Activated CD4-positive, alpha-beta T cell treated with anti-CD3 and anti-CD28 coated beads for 36 hours (primary cell): ENCODE data around the gene FHAD1. TPM values are rescaled to one million over a fixed set of nuclear protein-coding genes. Genes with fewer than 3 reads are reported as not detected.
A peak's percentile ranks its signal among the peaks of the same experiment; 100 is the strongest.
"Not testable (repeated sequence)": the region's sequence is repeated elsewhere in the genome, so short reads cannot be mapped to it uniquely, and the experiment has no call there.

Experiments used
- ATAC-seq: fragments of 200-7000 bp; cut with Tn5 transposase; one replicate; pipeline ENCODE4 v1.10.0; 2021; ENCODE audit warnings: mild to moderate bottlenecking, moderate library complexity
- CTCF ChIA-PET: fragments of 350-600 bp; sonication (Branson Sonifier 250); formaldehyde crosslinking; loops from one replicate; lab custom pipeline; 2021; ENCODE audit warnings: antibody characterized with exemption; lab: Charles Lee
- POLR2A ChIA-PET: fragments of 350-600 bp; sonication (Branson Sonifier 250); formaldehyde crosslinking; loops from one replicate; lab custom pipeline; 2021; ENCODE audit warnings: antibody characterized with exemption, inconsistent platforms; lab: Charles Lee
- DNase-seq: peaks from one replicate; pipeline ENCODE4 v3.0.0-alpha.2; 2020
- H3K27ac Mint-ChIP-seq: one replicate; pipeline ENCODE4 v1.8.0; 2021; ENCODE audit warnings: mixed read lengths
- H3K27me3 Mint-ChIP-seq: one replicate; pipeline ENCODE4 v1.8.0; 2021; ENCODE audit warnings: mixed read lengths
- H3K36me3 Mint-ChIP-seq: one replicate; pipeline ENCODE4 v1.8.0; 2021; ENCODE audit warnings: low read depth, mixed read lengths
- H3K4me1 Mint-ChIP-seq: one replicate; pipeline ENCODE4 v1.8.0; 2021; ENCODE audit warnings: mixed read lengths
- H3K4me3 Mint-ChIP-seq: one replicate; pipeline ENCODE4 v1.8.0; 2021; ENCODE audit warnings: mild to moderate bottlenecking, moderate library complexity, mixed read lengths
- H3K9me3 Mint-ChIP-seq: one replicate; pipeline ENCODE4 v1.8.0; 2021; ENCODE audit warnings: low read depth, mixed read lengths
- intact Hi-C, 2 experiments: fragments of 100-400 bp; cut with DNase I in 1 of 2; cut with micrococcal nuclease in 1 of 2; formaldehyde crosslinking; loops; one replicate each; pipeline versions ENCODE4 v1.14.2 to v1.15.1; 2022 to 2024; cut with DNase I, micrococcal nuclease
- total RNA-seq, 2 experiments: library from RNA; stranded (reverse); gene quantifications; one replicate each; pipeline ENCODE4 v1.2.3, GENCODE V29; 2021

Gene FHAD1
- total RNA-seq, 2 experiments from 2014 or later, result 0.21 to 0.53 TPM

DNA sequence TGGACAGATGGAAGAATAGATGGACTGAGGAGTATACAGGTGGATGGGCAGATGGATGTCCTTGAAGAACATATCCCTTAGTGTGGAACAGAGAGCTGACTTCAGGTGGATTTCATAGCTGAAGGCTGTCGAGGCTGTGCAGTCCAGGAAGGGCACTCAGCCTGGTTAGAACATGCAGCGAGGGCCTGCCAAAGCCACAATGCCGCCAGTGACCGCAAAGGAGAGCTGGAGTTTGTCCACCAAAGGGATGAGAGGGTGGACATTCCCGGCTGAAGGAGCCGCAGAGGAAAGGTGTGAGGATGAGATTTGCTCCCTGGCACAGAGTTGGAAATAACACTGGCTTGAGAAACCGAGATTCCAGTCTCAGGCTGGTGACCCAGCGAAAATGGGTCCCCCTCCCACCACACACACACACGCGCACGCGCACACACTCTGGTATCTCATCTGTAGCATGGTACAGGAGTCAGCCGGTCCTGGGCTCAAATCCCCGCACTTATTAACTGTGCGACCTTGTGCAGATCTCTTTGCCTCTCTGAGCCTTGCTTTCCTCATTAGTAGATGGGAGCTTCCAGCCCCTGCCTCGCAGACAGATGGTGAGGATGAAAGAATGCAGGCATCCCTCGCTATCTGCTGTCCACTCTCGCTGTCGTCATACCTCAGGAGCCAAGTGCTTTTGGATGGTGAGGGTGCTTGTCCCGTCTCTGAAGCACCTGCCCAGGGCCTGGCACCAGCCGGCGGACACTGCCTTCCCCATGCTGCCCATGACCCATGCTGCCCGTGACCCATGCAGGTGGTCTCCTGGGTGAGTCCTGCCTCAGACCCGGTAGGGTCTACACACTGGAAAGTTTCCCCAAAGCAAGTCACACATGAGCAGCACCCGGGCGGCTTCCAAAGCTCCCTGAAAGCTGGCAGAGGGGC lies 135.8 kb downstream of the FHAD1 start:
- no peak for ATAC-seq
- Mint-ChIP-seq H3K4me3 (no peak overlapping the region), H3K4me1 (peaks cover 9% of the 10 kb centered on the region), H3K36me3 (no peaks in the 10 kb centered on the region), H3K27me3 (peaks cover 26% of the 10 kb centered on the region), H3K9me3 (no peaks in the 10 kb centered on the region), H3K27ac (no peak overlapping the region)
- no peak for DNase-seq
- POLR2A ChIA-PET, result no interaction called here
- CTCF ChIA-PET, result interaction anchor here (1.3 kb wide), 1 partner anchor 16 kb away, joined by 3 read pairs; no protein-coding TSS in a partner anchor
- intact Hi-C loops, result no loop called here

- Mint-ChIP-seq H3K27me3 (peaks cover 24% of the 10 kb centered on the region), H3K9me3 (no peaks in the 10 kb centered on the region), H3K4me1 (peaks cover 9% of the 10 kb centered on the region), H3K27ac (no peak overlapping the region), H3K36me3 (no peaks in the 10 kb centered on the region), H3K4me3 (no peak overlapping the region)
- ChIA-PET POLR2A (no interaction called here), CTCF (no interaction called here)
- no peak for DNase-seq
- no peak for ATAC-seq
- intact Hi-C loops, result no loop called here
These were observed 136.8 kb downstream of the FHAD1 start for GRCh38 chr1:15383810-15384209.

DNA sequence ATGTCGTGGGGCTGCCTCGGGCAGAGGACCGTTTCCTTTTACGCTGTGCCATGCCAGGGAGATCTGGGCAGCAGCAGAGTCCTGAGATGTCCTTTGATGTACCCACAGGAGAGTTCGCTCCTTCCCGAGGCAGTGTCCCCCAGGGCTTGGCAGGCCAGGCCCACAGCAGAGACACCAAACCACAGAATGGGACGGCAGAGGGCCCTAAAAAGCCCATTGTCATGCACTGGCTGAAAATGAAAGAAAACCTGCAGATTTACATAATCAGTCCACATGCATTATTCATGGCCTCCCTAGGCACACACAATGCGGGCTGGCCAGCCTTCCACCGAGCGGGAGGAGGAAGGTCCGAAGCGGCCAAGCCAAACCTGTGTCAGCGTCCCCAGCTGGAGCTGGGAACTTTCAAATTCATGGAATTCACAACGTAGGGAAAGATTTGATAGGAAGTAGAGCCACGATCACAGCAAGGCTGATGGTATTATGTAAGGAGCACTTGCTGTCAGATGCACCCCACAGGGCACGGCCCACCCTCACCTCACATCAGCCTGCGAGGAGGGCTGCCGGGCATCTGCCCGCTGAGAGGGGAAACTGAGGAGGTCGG lies 137.4 kb downstream of the FHAD1 start:
- peaks cover 9% of the 10 kb centered on the region for H3K4me1 Mint-ChIP-seq
- no peaks in the 10 kb centered on the region for H3K36me3 Mint-ChIP-seq
- ATAC-seq, result no peak
- H3K27ac Mint-ChIP-seq, result no peak overlapping the region
- H3K27me3 Mint-ChIP-seq, result peaks cover 24% of the 10 kb centered on the region
- intact Hi-C loops, result no loop called here
- ChIA-PET CTCF (no interaction called here), POLR2A (no interaction called here)
- DNase-seq, result no peak
- no peaks in the 10 kb centered on the region for H3K9me3 Mint-ChIP-seq
- H3K4me3 Mint-ChIP-seq, result no peak overlapping the region

DNA sequence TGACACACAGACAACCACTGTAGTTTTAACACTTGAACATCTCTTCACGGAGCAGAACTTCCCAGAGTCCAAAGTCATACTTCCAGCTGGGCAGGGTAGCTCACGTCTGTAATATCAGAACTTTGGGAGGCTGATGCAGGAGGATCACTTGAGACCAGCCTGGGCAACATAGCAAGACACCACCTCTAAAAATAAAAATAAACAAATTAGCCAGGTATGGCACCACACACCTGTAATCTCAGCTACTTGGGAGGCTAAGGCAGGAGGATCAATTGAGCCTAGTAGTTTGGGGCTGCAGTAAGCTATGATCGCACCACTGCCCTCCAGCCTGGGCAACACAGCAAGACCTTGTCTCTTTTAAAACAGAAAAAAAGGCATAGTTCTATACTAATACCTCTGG lies 138.4 kb downstream of the FHAD1 start:
- ATAC-seq, result no peak
- H3K27ac Mint-ChIP-seq, result no peak overlapping the region
- no peak for DNase-seq
- H3K9me3 Mint-ChIP-seq, result no peaks in the 10 kb centered on the region
- H3K27me3 Mint-ChIP-seq, result peaks cover 24% of the 10 kb centered on the region
- intact Hi-C loops, result no loop called here
- no peaks in the 10 kb centered on the region for H3K36me3 Mint-ChIP-seq
- CTCF ChIA-PET, result interaction anchor here (0.6 kb wide), 1 partner anchor 507 kb away, joined by 3 read pairs; no protein-coding TSS in a partner anchor
- H3K4me3 Mint-ChIP-seq, result no peak overlapping the region
- peaks cover 9% of the 10 kb centered on the region for H3K4me1 Mint-ChIP-seq
- POLR2A ChIA-PET, result interaction anchor here (0.7 kb wide), 1 partner anchor 1652 kb away, joined by 5 read pairs; no protein-coding TSS in a partner anchor

- H3K27ac Mint-ChIP-seq, result no peak overlapping the region
- DNase-seq (peak; percentile 21), ATAC-seq (no peak)
- ChIA-PET CTCF (interaction anchor here (1.4 kb wide), 1 partner anchor 63 kb away, joined by 7 read pairs; no protein-coding TSS in a partner anchor), POLR2A (no interaction called here)
- no peak overlapping the region for H3K4me3 Mint-ChIP-seq
- intact Hi-C loops, result no loop called here
- no peaks in the 10 kb centered on the region for H3K36me3 Mint-ChIP-seq
- no peaks in the 10 kb centered on the region for H3K9me3 Mint-ChIP-seq
- peaks cover 24% of the 10 kb centered on the region for H3K27me3 Mint-ChIP-seq
- H3K4me1 Mint-ChIP-seq, result peaks cover 9% of the 10 kb centered on the region
These were observed 139.2 kb downstream of the FHAD1 start for GRCh38 chr1:15386164-15386749.

GRCh38 chr1:15388201-15388880 lies 141.3 kb downstream of the FHAD1 start:
- no peak overlapping the region for H3K27ac Mint-ChIP-seq
- no peak for ATAC-seq
- H3K27me3 Mint-ChIP-seq, result peaks cover 22% of the 10 kb centered on the region
- ChIA-PET CTCF (no interaction called here), POLR2A (no interaction called here)
- no peaks in the 10 kb centered on the region for H3K36me3 Mint-ChIP-seq
- H3K9me3 Mint-ChIP-seq, result no peaks in the 10 kb centered on the region
- DNase-seq, result no peak
- H3K4me3 Mint-ChIP-seq, result no peak overlapping the region
- intact Hi-C loops, result no loop called here
- peaks cover 9% of the 10 kb centered on the region for H3K4me1 Mint-ChIP-seq

DNA sequence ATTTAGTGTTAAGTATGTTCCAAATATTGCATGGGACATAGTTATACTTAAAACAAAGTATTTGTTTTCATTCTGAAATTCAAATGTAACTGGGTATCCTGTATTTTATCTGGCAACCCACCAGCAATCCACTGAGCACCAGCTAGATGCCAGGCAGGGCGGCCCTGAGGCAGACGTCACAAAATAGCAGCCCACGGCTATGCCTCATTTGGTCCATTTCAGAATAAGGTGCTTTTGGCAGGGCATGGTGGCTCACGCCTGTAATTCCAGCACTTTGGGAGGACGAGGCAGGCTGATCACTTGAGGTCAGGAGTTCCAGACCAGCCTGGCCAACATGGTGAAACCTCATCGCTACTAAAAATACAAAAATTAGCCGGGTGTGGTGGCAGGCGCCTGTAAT lies 142.8 kb downstream of the FHAD1 start:
- H3K4me1 Mint-ChIP-seq, intact Hi-C loops, H3K27ac Mint-ChIP-seq, H3K36me3 Mint-ChIP-seq, DNase-seq, H3K9me3 Mint-ChIP-seq, H3K4me3 Mint-ChIP-seq, POLR2A ChIA-PET, ATAC-seq: not testable (repeated sequence)
- peaks cover 20% of the 10 kb centered on the region for H3K27me3 Mint-ChIP-seq
- CTCF ChIA-PET, result interaction anchor here (0.6 kb wide), 2 partner anchors 33 to 70 kb away, joined by 4 read pairs; no protein-coding TSS in a partner anchor

GRCh38 chr1:15390667-15391066 lies 143.6 kb downstream of the FHAD1 start:
- POLR2A ChIA-PET, result no interaction called here
- Mint-ChIP-seq H3K27ac (no peak overlapping the region), H3K27me3 (peaks cover 14% of the 10 kb centered on the region), H3K4me3 (no peak overlapping the region), H3K36me3 (no peaks in the 10 kb centered on the region), H3K4me1 (peaks cover 6% of the 10 kb centered on the region), H3K9me3 (no peaks in the 10 kb centered on the region)
- intact Hi-C loops, result no loop called here
- DNase-seq (no peak), ATAC-seq (no peak)
- CTCF ChIA-PET, result interaction anchor here (0.6 kb wide), 1 partner anchor 228 kb away, joined by 3 read pairs; no protein-coding TSS in a partner anchor

DNA sequence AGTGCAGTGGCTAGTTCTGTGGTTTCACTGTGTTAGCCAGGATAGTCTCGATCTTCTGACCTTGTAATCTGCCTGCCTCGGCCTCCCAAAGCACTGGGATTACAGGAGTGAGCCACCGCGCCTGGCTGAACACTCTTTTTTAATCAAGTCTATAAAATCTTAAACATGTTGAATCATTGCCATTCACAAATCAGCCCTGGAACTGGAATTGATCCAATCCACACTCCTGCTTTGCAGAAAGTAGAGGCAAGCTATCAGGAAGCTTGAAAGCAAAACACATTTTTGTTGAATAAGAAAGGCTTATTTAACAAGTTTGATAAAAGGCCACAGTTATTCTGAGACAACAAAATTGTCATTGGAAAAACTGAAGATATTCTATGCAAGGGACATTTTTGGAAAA lies 144.3 kb downstream of the FHAD1 start:
- ChIA-PET POLR2A (interaction anchor here (0.6 kb wide), 1 partner anchor 57 kb away, joined by 6 read pairs; no protein-coding TSS in a partner anchor), CTCF (no interaction called here)
- H3K9me3 Mint-ChIP-seq, result no peaks in the 10 kb centered on the region
- intact Hi-C loops, result no loop called here
- H3K27me3 Mint-ChIP-seq, result peaks cover 8% of the 10 kb centered on the region
- DNase-seq (no peak), ATAC-seq (no peak)
- no peak overlapping the region for H3K4me3 Mint-ChIP-seq
- H3K36me3 Mint-ChIP-seq, result no peaks in the 10 kb centered on the region
- no peak overlapping the region for H3K27ac Mint-ChIP-seq
- H3K4me1 Mint-ChIP-seq, result no peaks in the 10 kb centered on the region

GRCh38 chr1:15393475-15394257 lies 146.6 kb downstream of the FHAD1 start:
- intact Hi-C loops, result no loop called here
- Mint-ChIP-seq H3K27ac (no peak overlapping the region), H3K4me3 (no peak overlapping the region), H3K4me1 (no peaks in the 10 kb centered on the region), H3K9me3 (no peaks in the 10 kb centered on the region), H3K36me3 (no peaks in the 10 kb centered on the region), H3K27me3 (no peaks in the 10 kb centered on the region)
- ChIA-PET POLR2A (interaction anchor here (0.7 kb wide), 1 partner anchor 17 kb away, joined by 4 read pairs; no protein-coding TSS in a partner anchor), CTCF (no interaction called here)
- no peak for ATAC-seq
- no peak for DNase-seq
